ENCODE measurements around the gene GJC1.

GJC1 gene

DNA sequence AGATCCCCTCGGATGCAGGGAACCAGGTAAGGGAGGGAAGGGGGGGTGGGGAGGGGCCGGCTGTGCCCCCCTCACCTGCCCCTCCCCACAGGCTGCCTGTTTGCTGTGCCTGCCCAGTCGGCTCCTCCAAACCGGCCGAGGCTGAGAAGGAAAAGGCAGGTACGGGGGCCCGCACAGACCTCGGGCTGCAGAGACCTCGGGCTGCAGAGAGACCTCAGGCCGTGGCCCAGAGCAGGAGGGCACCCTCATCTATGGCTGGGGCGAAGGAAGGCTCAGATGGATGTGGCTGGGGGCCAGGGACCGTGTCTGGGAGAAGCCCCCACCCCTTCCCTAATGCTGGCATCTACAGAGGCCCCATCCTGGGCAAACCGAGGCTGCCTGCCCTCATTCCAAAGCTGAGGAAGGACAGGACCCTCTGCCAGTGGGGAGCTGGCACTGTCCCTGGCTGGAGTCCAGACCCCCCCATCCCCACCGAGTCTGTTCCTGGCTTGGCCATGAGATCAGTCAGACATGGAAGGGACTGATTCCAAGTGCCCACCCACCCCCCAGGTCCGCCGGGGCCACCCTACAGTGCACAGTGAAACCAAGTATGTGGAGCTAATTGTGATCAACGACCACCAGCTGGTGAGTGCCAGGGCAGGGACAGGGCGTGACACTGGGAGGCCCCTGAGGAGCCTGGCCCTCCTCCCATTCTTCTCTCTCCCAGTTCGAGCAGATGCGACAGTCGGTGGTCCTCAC lies 57.6 kb downstream of the GJC1 start:
- in situ Hi-C loops (cut with MboI; ENCODE audit: low sequenced_read_pairs, unreplicated experiment), result loop anchor here (10.0 kb wide), 1 partner anchor 92 kb away; no protein-coding TSS in a partner anchor
- no peak for DNase-seq (ENCODE audit: low spot score)
- TF ChIP-seq, protein P1, sequence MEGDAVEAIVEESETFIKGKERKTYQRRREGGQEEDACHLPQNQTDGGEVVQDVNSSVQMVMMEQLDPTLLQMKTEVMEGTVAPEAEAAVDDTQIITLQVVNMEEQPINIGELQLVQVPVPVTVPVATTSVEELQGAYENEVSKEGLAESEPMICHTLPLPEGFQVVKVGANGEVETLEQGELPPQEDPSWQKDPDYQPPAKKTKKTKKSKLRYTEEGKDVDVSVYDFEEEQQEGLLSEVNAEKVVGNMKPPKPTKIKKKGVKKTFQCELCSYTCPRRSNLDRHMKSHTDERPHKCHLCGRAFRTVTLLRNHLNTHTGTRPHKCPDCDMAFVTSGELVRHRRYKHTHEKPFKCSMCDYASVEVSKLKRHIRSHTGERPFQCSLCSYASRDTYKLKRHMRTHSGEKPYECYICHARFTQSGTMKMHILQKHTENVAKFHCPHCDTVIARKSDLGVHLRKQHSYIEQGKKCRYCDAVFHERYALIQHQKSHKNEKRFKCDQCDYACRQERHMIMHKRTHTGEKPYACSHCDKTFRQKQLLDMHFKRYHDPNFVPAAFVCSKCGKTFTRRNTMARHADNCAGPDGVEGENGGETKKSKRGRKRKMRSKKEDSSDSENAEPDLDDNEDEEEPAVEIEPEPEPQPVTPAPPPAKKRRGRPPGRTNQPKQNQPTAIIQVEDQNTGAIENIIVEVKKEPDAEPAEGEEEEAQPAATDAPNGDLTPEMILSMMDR (IDR thresholded peaks at IDR 0.05; ENCODE audit: borderline replicate concordance, control extremely low read depth, extremely low read depth, insufficient read depth, missing control alignments), result no peak

DNA sequence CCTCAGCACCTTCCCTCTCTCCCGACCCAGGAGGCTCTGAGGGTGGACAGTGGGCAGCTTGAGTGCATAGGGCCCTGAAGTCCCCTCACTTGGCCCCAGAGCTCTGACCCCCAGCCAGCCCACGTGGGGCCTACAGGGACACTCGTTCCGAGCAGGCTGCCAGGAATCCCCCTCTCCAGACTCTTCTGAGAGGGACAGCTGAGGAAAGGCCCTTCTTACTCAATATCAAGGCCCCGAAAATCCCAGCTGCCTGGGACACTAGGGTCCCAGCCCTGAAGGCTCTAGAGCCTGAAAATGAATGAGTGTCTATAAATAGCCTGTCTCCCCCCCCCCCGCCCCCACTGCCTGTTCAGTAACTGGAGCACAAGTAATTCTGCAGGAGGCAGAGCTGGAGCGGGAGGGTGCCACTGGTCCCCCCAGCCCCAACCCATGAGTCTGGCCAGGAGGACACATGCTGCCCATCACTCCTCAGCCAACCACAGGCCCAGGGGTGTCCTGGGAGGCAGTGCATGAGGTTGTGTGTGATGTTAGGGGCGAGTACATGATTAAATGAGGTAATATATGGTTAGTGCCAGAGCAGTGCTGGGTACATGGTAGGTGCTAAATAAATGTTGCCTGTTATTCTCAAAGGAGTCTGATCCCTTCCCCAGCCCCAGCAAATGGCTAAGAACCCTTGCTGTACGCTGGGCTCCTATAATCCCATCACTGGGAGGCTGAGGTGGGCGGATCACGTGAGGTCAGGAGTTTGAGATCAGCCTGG lies 59.7 kb downstream of the GJC1 start:
- TF ChIP-seq, protein P1 (IDR thresholded peaks at IDR 0.05; ENCODE audit: borderline replicate concordance, control extremely low read depth, extremely low read depth, insufficient read depth, missing control alignments), result no peak
- in situ Hi-C loops (cut with MboI; ENCODE audit: low sequenced_read_pairs, unreplicated experiment), result loop anchor here (10.0 kb wide), 1 partner anchor 94 kb away; no protein-coding TSS in a partner anchor
- DNase-seq (ENCODE audit: low spot score), result no peak

DNA sequence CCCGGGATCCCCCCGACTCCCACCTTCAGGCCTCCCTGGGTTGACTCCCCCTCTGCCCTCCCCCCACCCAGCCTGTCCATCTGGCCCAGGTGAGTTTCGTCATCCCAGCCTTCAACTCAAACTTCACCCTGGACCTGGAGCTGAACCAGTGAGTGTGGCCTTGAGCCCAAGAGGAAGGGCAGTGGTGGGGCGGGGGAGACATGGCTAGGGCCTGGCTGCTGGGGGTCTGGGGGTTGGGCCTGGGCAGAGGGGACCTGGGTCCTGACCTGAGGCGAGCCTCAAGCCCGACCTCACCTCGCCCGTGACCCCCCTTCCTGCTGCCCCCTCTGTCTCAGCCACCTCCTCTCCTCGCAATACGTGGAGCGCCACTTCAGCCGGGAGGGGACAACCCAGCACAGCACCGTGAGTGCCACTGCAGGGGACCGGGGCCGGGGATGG lies 60.4 kb downstream of the GJC1 start:
- in situ Hi-C loops (cut with MboI; ENCODE audit: low sequenced_read_pairs, unreplicated experiment), result loop anchor here (10.0 kb wide), 1 partner anchor 95 kb away; no protein-coding TSS in a partner anchor
- DNase-seq (ENCODE audit: low spot score), result no peak
- TF ChIP-seq, protein P1 (IDR thresholded peaks at IDR 0.05; ENCODE audit: borderline replicate concordance, control extremely low read depth, extremely low read depth, insufficient read depth, missing control alignments), result no peak

DNA sequence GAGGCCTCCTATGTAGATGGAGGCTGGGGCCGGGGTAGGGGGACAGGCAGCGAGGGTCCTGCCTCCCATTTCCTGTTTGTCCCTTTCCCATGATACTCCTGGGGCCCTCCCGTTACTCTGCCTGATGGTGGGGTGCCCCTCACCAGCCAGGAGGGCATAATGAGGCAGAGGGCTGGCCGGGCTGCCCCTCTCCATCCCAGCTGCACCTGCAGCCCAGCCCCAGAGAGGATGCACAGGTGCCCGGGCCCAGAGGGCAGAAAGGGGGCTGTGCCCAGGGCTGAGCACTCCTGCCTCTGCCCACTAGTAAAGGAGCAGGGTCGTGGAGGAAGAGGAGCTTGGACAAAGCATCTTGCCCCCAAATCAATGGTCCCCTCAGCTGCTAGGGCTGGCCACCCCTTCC lies 60.9 kb downstream of the GJC1 start:
- in situ Hi-C loops (cut with MboI; ENCODE audit: low sequenced_read_pairs, unreplicated experiment), result no loop called here
- DNase-seq (ENCODE audit: low spot score), result no peak
- TF ChIP-seq, protein P1 (IDR thresholded peaks at IDR 0.05; ENCODE audit: borderline replicate concordance, control extremely low read depth, extremely low read depth, insufficient read depth, missing control alignments), result no peak

DNA sequence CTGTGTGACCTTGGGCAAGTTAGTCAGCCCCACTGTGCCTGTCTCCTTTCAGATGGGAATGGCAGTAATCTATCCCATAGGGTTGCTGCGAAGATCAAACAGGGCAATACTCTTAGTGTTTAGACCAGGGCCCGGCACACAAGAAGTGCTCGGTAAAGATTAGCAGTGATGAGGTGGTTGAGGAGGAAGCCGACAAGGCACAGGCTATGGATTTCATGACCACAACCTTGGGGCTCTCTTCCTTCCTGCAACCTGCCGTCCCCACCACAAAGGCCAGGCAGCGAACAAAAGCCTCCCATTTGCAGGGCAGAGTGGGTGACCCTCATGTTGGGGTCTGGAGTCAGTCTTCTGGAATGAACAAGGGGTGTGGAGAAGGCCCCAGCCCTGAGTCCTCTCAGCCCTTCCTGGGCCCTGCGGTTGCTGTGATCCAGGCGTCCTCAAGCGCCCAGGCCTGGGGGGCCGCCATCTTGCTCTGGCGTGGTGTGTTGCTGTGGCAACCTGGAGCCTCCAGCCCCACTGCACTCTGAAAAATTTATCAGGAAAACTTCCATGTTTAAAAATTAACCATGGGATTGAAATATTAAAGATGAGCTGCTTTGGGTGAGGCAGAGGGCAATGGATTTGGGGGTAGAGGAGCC lies 61.5 kb downstream of the GJC1 start:
- DNase-seq (ENCODE audit: low spot score), result no peak

DNA sequence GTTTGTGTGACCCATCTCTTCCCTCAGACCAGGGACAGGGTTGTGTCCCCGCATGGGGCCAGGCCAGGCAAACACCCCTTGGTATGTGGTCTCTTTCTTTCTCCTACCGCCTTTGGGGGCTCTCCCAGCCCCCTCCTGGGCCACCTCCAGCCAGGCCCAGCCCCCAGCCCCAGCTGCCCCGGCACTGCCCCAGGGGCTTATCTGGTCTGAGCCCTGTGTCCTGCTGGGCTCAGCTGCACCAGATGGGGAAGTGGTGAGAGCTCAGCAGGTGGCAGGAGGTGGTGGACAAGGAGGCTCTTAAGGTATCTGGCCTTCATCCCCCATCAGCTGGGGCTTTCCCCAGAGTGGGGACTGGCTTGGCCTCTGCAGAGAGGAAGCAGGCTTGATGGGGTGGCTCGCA lies 62.6 kb downstream of the GJC1 start:
- in situ Hi-C loops (cut with MboI; ENCODE audit: low sequenced_read_pairs, unreplicated experiment), result no loop called here
- TF ChIP-seq, protein P1 (IDR thresholded peaks at IDR 0.05; ENCODE audit: borderline replicate concordance, control extremely low read depth, extremely low read depth, insufficient read depth, missing control alignments), result no peak
- peak; percentile 60 for DNase-seq (ENCODE audit: low spot score)

More for the DNA sequence above, 61.5 kb downstream of the GJC1 start:
- in situ Hi-C loops (cut with MboI; ENCODE audit: low sequenced_read_pairs, unreplicated experiment), result no loop called here
- TF ChIP-seq, protein P1 (IDR thresholded peaks at IDR 0.05; ENCODE audit: borderline replicate concordance, control extremely low read depth, extremely low read depth, insufficient read depth, missing control alignments), result no peak

All from GM13976 (cell line).